Tibial nerve (tissue), 4 donors: ENCODE data around the gene SPANXB1. TPM values are rescaled to one million over a fixed set of nuclear protein-coding genes. Genes with fewer than 3 reads are reported as not detected.
"Not testable (repeated sequence)": the region's sequence is repeated elsewhere in the genome, so short reads cannot be mapped to it uniquely, and the experiment has no call there.

Source experiments
- DNase-seq, 2 donors: peaks; one replicate each; pipeline ENCODE4 v3.0.0-alpha.2; 2019; ENCODE audit warnings: low spot score in 2 of 2
- H3K27ac ChIP-seq, 4 donors: fragments of 200-600 bp; sonication (generic) in 3 of 4; one replicate each; pipeline ENCODE4 v1.5.1; 2017 to 2019; ENCODE audit warnings: mild to moderate bottlenecking in 1 of 4
- H3K27me3 ChIP-seq, 2 donors: fragments of 200-600 bp; sonication (generic) in 1 of 2; one replicate each; pipeline versions ENCODE4 v1.5.1 to v1.6.0; 2017 to 2019
- H3K36me3 ChIP-seq, 3 donors: fragments of 200-600 bp; sonication (generic); one replicate each; pipeline ENCODE4 v1.5.1; 2018 to 2019
- H3K4me1 ChIP-seq, 4 donors: fragments of 200-600 bp; sonication (generic) in 3 of 4; one replicate each; pipeline ENCODE4 v1.5.1; 2017 to 2019
- H3K4me3 ChIP-seq, 4 donors: fragments of 200-600 bp; sonication (generic) in 3 of 4; one replicate each; pipeline ENCODE4 v1.5.1; 2017 to 2019; ENCODE audit warnings: mild to moderate bottlenecking in 1 of 4, moderate library complexity in 1 of 4
- H3K9me3 ChIP-seq, 4 donors: fragments of 200-600 bp; sonication (generic) in 3 of 4; one replicate each; pipeline ENCODE4 v1.5.1; 2017 to 2019
- EP300 ChIP-seq, 2 donors: sonication (generic); formaldehyde crosslinking; IDR thresholded peaks; one replicate each; pipeline ENCODE4 v1.6.1; 2017; ENCODE audit warnings: antibody characterized with exemption in 2 of 2, mild to moderate bottlenecking in 1 of 2
- POLR2A ChIP-seq, 2 donors: fragments of 450-650 bp; IDR thresholded peaks; one replicate each; pipeline ENCODE4 v1.6.1; 2017; ENCODE audit warnings: antibody characterized with exemption in 2 of 2, mild to moderate bottlenecking in 2 of 2, moderate library complexity in 2 of 2
- WGBS, 2 donors: methylation state at CpG; one replicate each; pipeline ENCODE4 v1.1.5; 2018; 5-methylcytosine and 5-hydroxymethylcytosine counted together
- total RNA-seq, 4 donors: library from RNA; depleted of rRNA; stranded (reverse); fragments of >200 nt; gene quantifications; one replicate each; pipeline ENCODE4 v1.1.0, GENCODE V29; 2016
- TF ChIP-seq, protein P1 (sequence below), 5 experiments: fragments of 200-600 bp in 3 of 5; fragments of 450-650 bp in 2 of 5; sonication (generic) in 3 of 5; IDR thresholded peaks; one replicate each; pipeline ENCODE4 v1.5.1; 2016 to 2019; ENCODE audit warnings: antibody characterized with exemption in 5 of 5, mild to moderate bottlenecking in 3 of 5, moderate library complexity in 2 of 5

SPANXB1 gene, protein sequence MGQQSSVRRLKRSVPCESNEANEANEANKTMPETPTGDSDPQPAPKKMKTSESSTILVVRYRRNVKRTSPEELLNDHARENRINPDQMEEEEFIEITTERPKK
- total RNA-seq = not detected

DNA sequence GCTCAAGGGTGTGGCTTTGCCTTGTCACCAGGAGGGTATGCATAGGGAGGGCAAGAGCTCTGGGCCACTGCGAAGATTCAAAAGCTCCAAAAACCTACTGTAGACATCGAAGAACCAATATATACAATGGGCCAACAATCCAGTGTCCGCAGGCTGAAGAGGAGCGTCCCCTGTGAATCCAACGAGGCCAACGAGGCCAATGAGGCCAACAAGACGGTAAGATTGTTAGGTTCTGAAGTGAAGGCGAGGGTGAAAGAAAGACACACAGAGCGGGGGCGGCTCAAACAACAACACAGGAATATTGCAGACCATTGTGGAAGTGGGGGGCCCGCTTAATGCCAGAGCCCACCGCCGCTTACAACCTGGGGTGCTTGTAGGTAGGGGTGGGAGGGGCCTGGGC lies at the start of gene SPANXB1:
TSS of gene SPANXB1 (plus strand) at position 27 of the 400 bp plus-strand sequence. CDS start at position 127, 100 bp downstream.
- not testable (repeated sequence) for H3K9me3 ChIP-seq, DNase-seq, H3K27ac ChIP-seq, H3K27me3 ChIP-seq, H3K4me1 ChIP-seq, H3K4me3 ChIP-seq, H3K36me3 ChIP-seq
- WGBS, 2 donors = 88 to 94% methylated on average over 10 to 13 of the region's 13 CpGs

DNA sequence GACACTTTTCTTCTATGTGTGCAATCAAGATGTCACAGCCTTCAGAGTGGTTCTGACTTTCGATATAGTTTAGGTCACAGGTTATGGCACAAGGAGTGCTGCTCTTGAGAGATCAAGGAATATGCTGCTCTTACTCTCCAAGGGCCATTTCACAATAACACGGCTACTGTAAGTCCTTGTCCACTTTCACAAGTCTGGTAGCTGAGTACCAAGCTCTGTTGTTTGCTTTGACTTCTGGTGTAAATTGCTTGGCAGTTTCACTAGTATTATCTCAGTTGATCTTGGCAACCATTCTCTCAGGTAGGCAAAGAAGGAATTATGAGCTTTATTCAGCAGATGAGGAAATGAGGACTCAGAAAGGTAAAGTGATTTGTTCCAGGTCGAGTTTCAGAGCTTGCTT lies 35.4 kb upstream of the SPANXB1 start:
- no peak for DNase-seq

DNA sequence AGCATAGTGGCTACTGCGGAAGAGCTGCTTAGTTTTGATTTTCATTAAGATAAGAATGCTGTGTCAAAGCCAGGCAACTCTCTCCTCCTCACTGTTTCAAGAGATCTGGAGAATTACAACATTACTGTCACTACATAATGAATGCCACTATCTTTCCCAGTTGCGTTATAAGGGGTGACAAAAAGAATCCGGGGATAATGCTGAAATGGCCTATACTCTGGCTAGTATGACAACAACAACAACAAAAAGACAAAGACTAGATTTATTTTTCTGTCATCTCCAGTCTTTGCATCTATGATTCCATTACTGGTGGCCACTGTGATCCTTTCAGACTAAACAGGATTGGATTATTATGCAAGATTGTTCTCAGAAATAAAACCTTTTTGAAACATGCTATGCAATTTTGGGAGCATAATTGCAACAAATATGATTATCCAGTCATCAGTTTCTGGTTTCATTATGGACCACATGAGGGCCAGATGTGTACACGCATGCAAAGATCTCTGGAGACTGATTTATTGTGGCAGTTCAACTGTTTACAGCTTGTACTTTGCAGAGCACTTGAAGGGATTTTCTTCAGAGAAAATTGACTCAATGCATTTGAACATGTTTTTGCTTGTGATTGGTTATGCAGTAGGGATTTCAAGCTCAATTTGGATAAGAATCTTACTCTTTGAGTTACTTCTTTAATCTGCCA lies 31.1 kb upstream of the SPANXB1 start:
- H3K9me3 ChIP-seq = no peaks in the 10 kb centered on the region
- H3K27ac ChIP-seq = no peak overlapping the region
- no peaks in the 10 kb centered on the region for H3K27me3 ChIP-seq
- H3K4me1 ChIP-seq = no peaks in the 10 kb centered on the region
- no peak overlapping the region for H3K4me3 ChIP-seq
- WGBS, 2 donors = 64 to 71% methylated on average over 4 of the region's 4 CpGs
- no peak for DNase-seq
- TF ChIP-seq EP300 (IDR thresholded peaks at IDR 0.05) (no peak), POLR2A (IDR thresholded peaks at IDR 0.05) (no peak)
- TF ChIP-seq, protein P1, sequence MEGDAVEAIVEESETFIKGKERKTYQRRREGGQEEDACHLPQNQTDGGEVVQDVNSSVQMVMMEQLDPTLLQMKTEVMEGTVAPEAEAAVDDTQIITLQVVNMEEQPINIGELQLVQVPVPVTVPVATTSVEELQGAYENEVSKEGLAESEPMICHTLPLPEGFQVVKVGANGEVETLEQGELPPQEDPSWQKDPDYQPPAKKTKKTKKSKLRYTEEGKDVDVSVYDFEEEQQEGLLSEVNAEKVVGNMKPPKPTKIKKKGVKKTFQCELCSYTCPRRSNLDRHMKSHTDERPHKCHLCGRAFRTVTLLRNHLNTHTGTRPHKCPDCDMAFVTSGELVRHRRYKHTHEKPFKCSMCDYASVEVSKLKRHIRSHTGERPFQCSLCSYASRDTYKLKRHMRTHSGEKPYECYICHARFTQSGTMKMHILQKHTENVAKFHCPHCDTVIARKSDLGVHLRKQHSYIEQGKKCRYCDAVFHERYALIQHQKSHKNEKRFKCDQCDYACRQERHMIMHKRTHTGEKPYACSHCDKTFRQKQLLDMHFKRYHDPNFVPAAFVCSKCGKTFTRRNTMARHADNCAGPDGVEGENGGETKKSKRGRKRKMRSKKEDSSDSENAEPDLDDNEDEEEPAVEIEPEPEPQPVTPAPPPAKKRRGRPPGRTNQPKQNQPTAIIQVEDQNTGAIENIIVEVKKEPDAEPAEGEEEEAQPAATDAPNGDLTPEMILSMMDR (IDR thresholded peaks at IDR 0.05) = no peak
- H3K36me3 ChIP-seq = no peaks in the 10 kb centered on the region

More for the DNA sequence above, 35.4 kb upstream of the SPANXB1 start:
- Histone ChIP-seq H3K4me1 (no peaks in the 10 kb centered on the region), H3K4me3 (no peak overlapping the region), H3K27me3 (no peaks in the 10 kb centered on the region), H3K27ac (no peak overlapping the region), H3K9me3 (no peaks in the 10 kb centered on the region), H3K36me3 (no peaks in the 10 kb centered on the region)
- TF ChIP-seq POLR2A (IDR thresholded peaks at IDR 0.05) (no peak), EP300 (IDR thresholded peaks at IDR 0.05) (no peak)
- TF ChIP-seq, protein P1 (IDR thresholded peaks at IDR 0.05) = no peak
- 61 to 67% methylated on average over 3 of the region's 3 CpGs for WGBS, 2 donors

GRCh38 chrX:140975472-140975871 lies 26.9 kb upstream of the SPANXB1 start:
- 71 to 79% methylated on average over 3 of the region's 3 CpGs for WGBS, 2 donors
- no peak for DNase-seq
- H3K27ac ChIP-seq = no peak overlapping the region
- no peaks in the 10 kb centered on the region for H3K4me1 ChIP-seq
- no peak for TF ChIP-seq EP300 (IDR thresholded peaks at IDR 0.05)
- TF ChIP-seq, protein P1 (IDR thresholded peaks at IDR 0.05) = no peak
- no peak for TF ChIP-seq POLR2A (IDR thresholded peaks at IDR 0.05)
- H3K36me3 ChIP-seq = no peaks in the 10 kb centered on the region
- no peaks in the 10 kb centered on the region for H3K27me3 ChIP-seq
- H3K9me3 ChIP-seq = no peaks in the 10 kb centered on the region
- H3K4me3 ChIP-seq = no peak overlapping the region

- DNase-seq = no peak
- Histone ChIP-seq H3K27ac (no peak overlapping the region), H3K27me3 (no peaks in the 10 kb centered on the region), H3K36me3 (no peaks in the 10 kb centered on the region), H3K9me3 (no peaks in the 10 kb centered on the region), H3K4me1 (no peaks in the 10 kb centered on the region), H3K4me3 (no peak overlapping the region)
- WGBS, 2 donors = 83 to 90% methylated on average over 3 of the region's 3 CpGs
- TF ChIP-seq, protein P1 (IDR thresholded peaks at IDR 0.05) = no peak
- no peak for TF ChIP-seq POLR2A (IDR thresholded peaks at IDR 0.05)
- TF ChIP-seq EP300 (IDR thresholded peaks at IDR 0.05) = no peak
Observed at GRCh38 chrX:140980271-140980670, 22.1 kb upstream of the SPANXB1 start.
